Effector memory CD8-positive, alpha-beta T cell (primary cell): ENCODE measurements around the gene CGNL1.

ENCODE experiments used
- ATAC-seq: fragments of 150-1000 bp; cut with Tn5 transposase; replicated peaks from 2 replicates; pipeline ENCODE4 v1.10.0; 2021; ENCODE audit warnings: mild to moderate bottlenecking, moderate library complexity
- DNase-seq, 3 experiments: peaks; one replicate each; pipeline ENCODE4 v3.0.0; 2021
- H3K27ac Mint-ChIP-seq, 2 donors: one replicate each; pipeline ENCODE4 v1.8.0; 2022; ENCODE audit warnings: mild to moderate bottlenecking in 2 of 2, mixed read lengths in 2 of 2, moderate library complexity in 2 of 2
- H3K27me3 Mint-ChIP-seq, 2 donors: one replicate each; pipeline ENCODE4 v1.8.0; 2022; ENCODE audit warnings: mixed read lengths in 2 of 2
- H3K36me3 Mint-ChIP-seq: one replicate; pipeline ENCODE4 v1.8.0; 2022; ENCODE audit warnings: mild to moderate bottlenecking, moderate library complexity, mixed read lengths; ENCODE audit not compliant: insufficient read depth
- H3K4me1 Mint-ChIP-seq, 2 donors: one replicate each; pipeline ENCODE4 v1.8.0; 2022; ENCODE audit warnings: low read depth in 2 of 2, mixed read lengths in 2 of 2
- H3K4me3 Mint-ChIP-seq, 2 donors: one replicate each; pipeline ENCODE4 v1.8.0; 2022; ENCODE audit warnings: mild to moderate bottlenecking in 2 of 2, mixed read lengths in 2 of 2, moderate library complexity in 2 of 2
- H3K9me3 Mint-ChIP-seq, 2 donors: one replicate each; pipeline ENCODE4 v1.8.0; 2022; ENCODE audit warnings: mixed read lengths in 2 of 2

The CGNL1 gene

DNA sequence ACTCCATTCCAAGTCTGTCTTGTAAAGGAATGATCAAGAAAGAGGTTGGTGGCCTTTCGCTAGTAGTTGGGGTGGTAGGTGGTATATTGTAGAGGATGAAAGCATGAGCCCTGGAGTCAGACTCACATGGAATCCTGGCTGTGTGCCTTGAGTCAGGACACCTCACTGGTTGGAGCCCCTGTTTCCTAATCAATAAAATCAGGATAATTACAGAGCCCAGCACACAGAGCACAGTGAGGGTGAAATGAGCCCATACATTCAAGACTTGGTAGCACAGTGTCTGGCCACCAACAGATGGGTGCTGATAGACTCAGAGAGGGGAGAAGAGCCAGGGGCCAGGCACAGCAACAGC, 120.3 kb downstream of the CGNL1 start:
- Mint-ChIP-seq H3K27me3 (peaks cover 22 to 57% of the 10 kb centered on the region in 2 donors), H3K4me3 (no peak overlapping the region), H3K27ac (no peak overlapping the region), H3K36me3 (no peaks in the 10 kb centered on the region), H3K4me1 (no peaks in the 10 kb centered on the region), H3K9me3 (no peaks in the 10 kb centered on the region)
- ATAC-seq = no peak
- no peak for DNase-seq

DNA sequence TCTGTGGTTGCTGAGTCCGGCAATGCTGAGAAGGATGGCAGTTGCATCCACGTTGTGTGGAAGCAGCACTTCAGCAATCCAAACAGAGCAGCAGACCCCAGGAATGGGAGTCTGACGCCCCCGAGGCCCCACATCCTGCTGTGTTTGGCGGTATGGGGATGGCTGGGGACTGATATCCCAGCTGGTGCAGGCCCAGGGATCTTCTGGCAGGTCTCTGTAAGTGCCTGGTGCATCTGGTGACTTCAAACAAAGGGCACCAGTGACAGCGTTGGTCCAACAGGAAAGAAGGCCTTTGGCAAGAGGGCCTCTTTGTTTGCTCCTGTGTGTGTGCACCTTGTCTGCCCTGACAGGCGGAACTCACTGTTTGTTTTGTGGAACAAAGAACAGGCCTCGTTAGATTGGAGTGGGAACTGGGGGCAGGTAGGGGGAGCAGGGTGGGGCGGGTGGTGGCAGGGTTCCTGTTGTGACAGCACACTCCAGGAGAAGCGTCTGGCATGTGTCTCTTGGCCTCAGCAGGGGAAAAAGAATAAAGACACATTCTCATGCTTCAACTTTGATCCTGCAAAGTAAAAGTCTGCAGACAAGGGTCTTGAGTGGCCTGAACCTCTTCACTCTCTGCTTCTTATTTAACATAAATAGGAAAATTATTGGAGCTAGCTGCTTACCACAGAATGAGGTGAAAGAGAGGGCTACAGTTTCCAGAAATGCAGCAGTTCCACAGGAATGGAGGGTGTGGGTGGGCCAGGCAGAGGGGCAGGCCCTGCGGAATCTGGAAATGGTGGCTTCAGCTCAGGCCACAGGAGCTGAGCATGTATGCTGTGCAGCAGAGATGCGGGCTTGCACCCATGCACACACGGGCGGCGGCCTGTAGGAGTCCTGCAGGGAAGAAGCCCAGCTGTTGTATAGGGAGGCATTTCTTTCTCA, 120.9 kb downstream of the CGNL1 start:
- peaks cover 26 to 58% of the 10 kb centered on the region in 2 donors for H3K27me3 Mint-ChIP-seq
- H3K4me3 Mint-ChIP-seq = no peak overlapping the region
- no peak for ATAC-seq
- DNase-seq = no peak
- H3K27ac Mint-ChIP-seq = no peak overlapping the region
- no peaks in the 10 kb centered on the region for H3K36me3 Mint-ChIP-seq
- no peaks in the 10 kb centered on the region for H3K9me3 Mint-ChIP-seq
- H3K4me1 Mint-ChIP-seq = no peaks in the 10 kb centered on the region

DNA sequence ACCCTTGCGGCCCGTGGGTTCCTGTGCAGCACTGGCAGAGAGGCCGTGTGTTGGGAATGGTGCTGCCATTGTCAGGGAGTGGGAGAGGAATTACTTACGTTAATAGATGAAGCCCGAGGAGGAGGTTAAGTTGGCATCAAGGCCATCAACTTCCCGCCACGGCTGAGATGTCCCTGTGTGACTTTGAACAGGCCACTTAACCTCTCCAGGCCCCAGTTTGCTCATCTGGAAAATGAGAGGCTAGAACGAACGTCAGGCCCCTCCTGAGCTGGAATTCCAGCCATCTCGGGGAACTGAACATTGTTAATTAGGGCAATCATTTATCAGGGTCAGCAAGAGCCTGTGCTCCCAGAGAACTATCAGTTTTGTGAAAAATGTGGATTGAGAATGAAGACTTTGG, 124.0 kb downstream of the CGNL1 start:
- Mint-ChIP-seq H3K27me3 (peaks cover 26 to 51% of the 10 kb centered on the region in 2 donors), H3K9me3 (no peaks in the 10 kb centered on the region), H3K4me1 (peaks cover 0 to 2% of the 10 kb centered on the region in 2 donors), H3K27ac (no peak overlapping the region), H3K4me3 (no peak overlapping the region), H3K36me3 (no peaks in the 10 kb centered on the region)
- no peak for DNase-seq
- no peak for ATAC-seq

DNA sequence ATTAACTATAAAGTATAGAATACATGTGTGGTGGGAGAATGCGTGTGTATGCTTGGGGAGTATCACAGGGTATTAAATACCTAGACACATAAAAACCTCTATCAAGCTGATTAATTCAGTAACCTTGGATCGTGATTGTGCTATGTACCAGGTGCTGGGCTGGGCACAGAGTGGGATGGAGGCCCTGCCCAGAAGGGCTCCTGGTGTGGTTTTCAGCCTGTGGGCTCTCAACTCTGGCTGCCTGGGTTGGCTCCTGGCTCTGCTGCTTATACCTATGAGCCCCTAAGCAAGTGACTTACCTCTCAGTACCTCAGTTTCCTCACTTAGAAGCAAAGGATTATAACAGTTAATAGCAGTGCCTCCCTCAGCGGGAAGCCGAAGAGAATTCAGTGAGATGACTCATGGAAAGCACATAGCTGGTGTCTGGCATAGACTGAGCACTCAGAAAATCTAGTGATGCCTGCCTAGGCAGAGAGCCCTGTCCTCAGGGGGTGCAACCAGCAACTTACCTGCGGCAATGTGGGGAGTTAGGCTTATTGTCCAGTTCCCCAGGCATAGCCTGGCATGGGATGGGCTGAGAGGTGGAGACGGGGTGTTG, 124.8 kb downstream of the CGNL1 start:
- peaks cover 26 to 50% of the 10 kb centered on the region in 2 donors for H3K27me3 Mint-ChIP-seq
- no peaks in the 10 kb centered on the region for H3K9me3 Mint-ChIP-seq
- no peaks in the 10 kb centered on the region for H3K36me3 Mint-ChIP-seq
- DNase-seq (no peak), ATAC-seq (no peak)
- H3K27ac Mint-ChIP-seq = peak overlapping the region in 1 of 2 donors; percentile 16
- H3K4me3 Mint-ChIP-seq = no peak overlapping the region
- peaks cover 0 to 2% of the 10 kb centered on the region in 2 donors for H3K4me1 Mint-ChIP-seq

DNA sequence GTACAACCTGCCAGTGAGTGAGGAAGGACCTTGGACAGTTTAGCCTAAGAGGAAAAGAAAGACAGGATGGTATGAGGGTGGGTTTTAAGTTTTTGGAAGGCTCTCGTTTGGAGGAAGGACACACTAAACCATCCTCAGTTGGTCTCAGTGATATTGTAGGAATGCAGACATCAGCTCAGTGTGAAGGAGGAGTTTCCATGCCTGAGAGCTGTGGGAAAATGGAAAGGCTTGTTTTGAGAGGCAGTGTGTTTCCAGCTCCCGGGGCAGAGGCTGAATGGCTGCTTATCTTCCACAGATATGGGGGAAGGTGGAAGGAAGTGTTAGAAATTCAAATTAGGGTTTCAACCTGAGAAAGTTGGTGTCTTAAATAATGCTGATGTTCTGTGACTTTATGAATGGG, 125.8 kb downstream of the CGNL1 start:
- Mint-ChIP-seq H3K9me3 (no peaks in the 10 kb centered on the region), H3K4me1 (peaks cover 0 to 2% of the 10 kb centered on the region in 2 donors), H3K4me3 (no peak overlapping the region), H3K36me3 (no peaks in the 10 kb centered on the region), H3K27ac (no peak overlapping the region), H3K27me3 (peaks cover 26 to 40% of the 10 kb centered on the region in 2 donors)
- DNase-seq (no peak), ATAC-seq (no peak)

DNA sequence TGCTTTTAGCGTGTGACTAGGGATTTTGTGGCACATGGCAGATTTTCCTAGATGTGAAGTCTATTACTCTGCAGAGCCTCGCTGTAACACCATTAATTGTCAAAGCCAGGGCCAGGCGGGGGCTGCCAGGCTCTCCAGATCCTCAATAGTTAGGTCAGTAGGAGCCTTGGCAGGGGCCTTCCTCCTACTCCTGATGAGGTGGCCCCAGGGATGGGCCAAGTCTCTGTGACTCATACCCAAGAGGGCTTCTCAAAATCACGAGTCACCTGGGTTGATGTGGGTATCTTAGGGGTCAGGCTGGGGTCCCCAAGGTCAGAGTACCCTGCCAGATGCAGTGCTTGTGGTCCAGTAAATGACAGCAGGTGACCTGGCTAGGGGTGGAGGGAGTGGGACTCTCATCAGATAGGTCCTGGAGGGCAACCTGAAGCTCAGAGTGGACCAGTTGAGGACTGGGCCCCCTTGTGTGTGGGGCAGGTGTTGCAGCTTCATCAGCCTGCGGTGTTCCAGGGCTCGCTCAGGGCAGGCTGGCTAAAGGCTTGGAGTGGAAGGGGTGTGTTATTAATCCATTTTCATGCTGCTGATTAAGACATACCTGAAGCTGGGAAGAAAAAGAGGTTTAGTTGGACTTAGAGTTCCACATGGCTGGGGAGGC, 126.9 kb downstream of the CGNL1 start:
- DNase-seq = no peak
- H3K27ac Mint-ChIP-seq = no peak overlapping the region
- H3K4me1 Mint-ChIP-seq = peaks cover 0 to 2% of the 10 kb centered on the region in 2 donors
- H3K4me3 Mint-ChIP-seq = no peak overlapping the region
- no peaks in the 10 kb centered on the region for H3K9me3 Mint-ChIP-seq
- no peak for ATAC-seq
- peaks cover 26 to 38% of the 10 kb centered on the region in 2 donors for H3K27me3 Mint-ChIP-seq
- H3K36me3 Mint-ChIP-seq = no peaks in the 10 kb centered on the region

DNA sequence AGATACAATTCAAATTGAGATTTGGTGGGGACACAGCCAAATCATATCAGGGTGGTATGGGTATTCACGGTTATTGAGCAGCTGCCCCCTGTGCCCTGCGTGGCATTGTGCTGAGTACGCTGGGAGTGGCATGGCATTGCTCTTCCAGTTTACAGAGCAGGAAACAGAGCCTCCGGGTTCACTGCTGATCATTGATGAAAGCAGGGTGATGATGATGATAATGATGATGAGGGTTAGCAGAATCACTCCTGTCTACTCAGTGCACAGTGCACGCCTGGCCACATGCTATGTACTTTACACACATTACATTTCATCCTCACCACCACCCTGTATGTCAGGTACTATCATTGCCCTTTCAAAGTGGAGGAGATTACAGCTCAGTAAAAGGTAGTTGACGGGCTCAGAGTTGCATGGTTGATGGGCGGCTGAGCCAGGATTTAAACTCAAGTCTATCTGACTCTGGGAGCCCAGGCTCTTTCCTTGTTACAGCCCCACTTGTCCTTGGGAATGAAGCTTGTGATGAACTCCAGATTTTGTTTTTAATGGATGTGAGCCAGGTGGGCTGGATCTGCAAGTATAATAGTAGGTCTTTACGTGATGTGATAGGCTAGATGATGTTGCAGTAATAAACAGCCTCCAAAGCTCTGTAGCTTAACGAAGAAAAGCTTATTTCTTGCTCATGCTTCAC, 127.8 kb downstream of the CGNL1 start:
- H3K27me3 Mint-ChIP-seq = peaks cover 26 to 37% of the 10 kb centered on the region in 2 donors
- no peak for DNase-seq
- H3K27ac Mint-ChIP-seq = no peak overlapping the region
- H3K4me1 Mint-ChIP-seq = peaks cover 0 to 2% of the 10 kb centered on the region in 2 donors
- no peak overlapping the region for H3K4me3 Mint-ChIP-seq
- no peaks in the 10 kb centered on the region for H3K9me3 Mint-ChIP-seq
- H3K36me3 Mint-ChIP-seq = no peaks in the 10 kb centered on the region
- no peak for ATAC-seq

DNA sequence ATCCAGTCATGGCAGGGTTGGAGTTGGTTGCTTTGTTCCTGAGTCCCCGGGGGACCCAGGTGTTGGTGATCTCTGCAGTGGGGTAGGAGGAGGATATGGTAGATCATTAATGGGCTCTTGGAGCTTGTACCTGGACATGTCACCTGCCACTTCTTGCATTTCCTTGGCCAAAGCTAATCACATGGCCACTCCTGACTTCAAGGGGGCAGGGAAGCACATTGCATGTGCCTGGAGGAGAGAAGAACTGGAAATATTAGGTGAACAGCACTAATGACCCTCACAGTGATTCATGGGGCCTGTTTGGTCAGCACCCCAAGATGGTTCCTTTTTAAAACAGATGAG, 128.3 kb downstream of the CGNL1 start:
- Mint-ChIP-seq H3K4me1 (peaks cover 0 to 2% of the 10 kb centered on the region in 2 donors), H3K27me3 (peaks cover 31 to 37% of the 10 kb centered on the region in 2 donors), H3K4me3 (no peak overlapping the region), H3K27ac (no peak overlapping the region), H3K9me3 (no peaks in the 10 kb centered on the region), H3K36me3 (no peaks in the 10 kb centered on the region)
- ATAC-seq (no peak), DNase-seq (no peak)

DNA sequence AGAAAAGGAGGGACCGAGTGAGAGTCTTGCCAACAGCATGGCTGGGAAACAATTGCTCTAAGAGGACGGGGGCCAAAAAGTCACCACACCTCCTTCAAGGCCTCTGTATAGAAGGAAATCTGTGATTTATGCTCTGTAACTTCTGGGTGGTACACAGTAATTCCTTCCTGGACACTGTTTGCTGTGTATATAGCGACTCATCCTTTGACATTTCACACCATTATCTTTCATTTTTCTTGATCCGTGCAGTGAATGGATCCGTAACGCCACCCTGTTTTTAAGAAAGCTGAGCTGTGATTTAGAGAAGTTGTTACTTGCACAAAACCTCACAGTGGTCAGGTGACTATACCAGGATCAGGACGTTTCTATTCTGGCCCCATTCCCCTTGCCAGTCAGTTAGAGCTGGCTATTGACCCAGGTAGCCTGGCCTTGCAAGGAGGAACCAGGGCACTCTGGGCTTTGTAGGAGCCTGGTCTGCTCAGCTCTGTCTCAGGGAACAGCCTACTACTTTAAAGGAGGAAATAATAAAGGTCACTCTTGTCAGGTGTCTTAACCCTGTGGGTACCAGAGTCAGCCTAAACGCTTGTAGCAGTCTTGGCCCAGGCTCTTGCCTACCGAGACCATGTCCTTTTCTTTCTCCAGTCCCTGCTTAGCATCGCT, 128.9 kb downstream of the CGNL1 start:
- no peaks in the 10 kb centered on the region for H3K9me3 Mint-ChIP-seq
- H3K4me1 Mint-ChIP-seq = peaks cover 0 to 2% of the 10 kb centered on the region in 2 donors
- ATAC-seq = no peak
- H3K4me3 Mint-ChIP-seq = no peak overlapping the region
- DNase-seq = no peak
- H3K27ac Mint-ChIP-seq = no peak overlapping the region
- H3K27me3 Mint-ChIP-seq = peaks cover 36 to 37% of the 10 kb centered on the region in 2 donors
- no peaks in the 10 kb centered on the region for H3K36me3 Mint-ChIP-seq

DNA sequence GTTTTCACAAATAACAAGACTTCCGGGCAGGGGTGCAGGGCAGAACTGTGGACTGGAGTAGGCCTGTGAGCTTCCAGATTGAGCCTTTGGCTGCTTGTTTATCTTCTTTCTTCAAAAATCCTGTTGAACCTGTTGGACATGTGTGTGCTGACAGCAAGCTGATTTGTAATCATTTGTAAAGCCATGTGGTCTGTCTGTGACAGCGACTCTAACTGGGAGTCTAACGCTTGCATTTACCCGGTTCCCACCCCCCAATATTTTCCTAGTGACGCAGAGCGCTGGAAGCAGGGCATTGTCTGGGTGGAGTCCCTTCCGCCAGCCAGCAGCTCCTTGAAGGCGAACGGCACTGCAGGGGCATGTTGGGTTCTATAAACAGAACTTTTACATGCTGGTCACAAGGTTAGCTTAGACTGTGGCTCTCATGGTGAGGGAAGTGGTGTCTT, 129.7 kb downstream of the CGNL1 start:
- Mint-ChIP-seq H3K4me3 (no peak overlapping the region), H3K36me3 (no peaks in the 10 kb centered on the region), H3K9me3 (no peaks in the 10 kb centered on the region), H3K4me1 (peaks cover 0 to 2% of the 10 kb centered on the region in 2 donors), H3K27ac (no peak overlapping the region), H3K27me3 (peaks cover 28 to 30% of the 10 kb centered on the region in 2 donors)
- no peak for DNase-seq
- no peak for ATAC-seq

DNA sequence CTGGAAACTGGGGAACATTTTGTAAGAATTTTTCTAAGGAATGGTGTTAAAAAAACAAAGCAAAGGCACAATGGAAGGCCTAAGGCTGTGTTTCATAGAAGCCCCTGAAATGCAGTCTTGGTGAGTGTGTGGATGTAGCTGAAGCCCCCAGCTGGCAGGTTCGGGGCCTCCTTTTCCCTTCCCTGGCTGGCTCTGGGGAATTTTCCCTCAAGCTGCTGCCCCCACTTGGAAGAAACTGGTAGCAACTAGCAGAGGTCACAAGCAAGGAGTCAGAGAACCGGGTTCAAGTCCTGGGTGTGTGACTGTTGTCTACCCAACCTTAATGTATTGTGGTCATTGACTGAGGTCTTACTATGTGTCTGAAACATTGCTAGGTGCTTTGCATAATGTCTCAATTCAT, 130.1 kb downstream of the CGNL1 start:
- DNase-seq (no peak), ATAC-seq (no peak)
- Mint-ChIP-seq H3K4me1 (peaks cover 0 to 2% of the 10 kb centered on the region in 2 donors), H3K27ac (no peak overlapping the region), H3K27me3 (peaks cover 24 to 26% of the 10 kb centered on the region in 2 donors), H3K4me3 (no peak overlapping the region), H3K9me3 (no peaks in the 10 kb centered on the region), H3K36me3 (no peaks in the 10 kb centered on the region)

DNA sequence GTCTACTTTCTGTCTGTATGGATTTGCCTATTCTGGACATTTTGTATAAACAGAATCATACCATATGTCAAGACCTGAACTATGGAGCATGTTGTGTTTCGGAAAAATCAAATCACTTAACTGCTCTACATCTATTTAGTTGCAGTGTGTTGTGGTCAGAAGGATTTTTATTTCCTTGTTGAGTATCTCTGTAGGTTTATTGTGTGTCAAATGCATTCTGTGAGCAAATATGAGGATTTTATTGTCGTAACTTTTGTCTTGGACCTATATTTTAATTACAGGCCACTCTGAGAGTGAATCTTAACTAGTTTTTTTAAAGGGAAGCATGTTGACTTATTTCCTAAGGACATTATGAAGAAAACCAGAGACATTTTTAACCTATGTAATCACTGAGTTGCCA, 130.8 kb downstream of the CGNL1 start:
- Mint-ChIP-seq H3K4me1 (peaks cover 0 to 2% of the 10 kb centered on the region in 2 donors), H3K27ac (no peak overlapping the region), H3K36me3 (no peaks in the 10 kb centered on the region), H3K27me3 (peaks cover 18 to 19% of the 10 kb centered on the region in 2 donors), H3K9me3 (no peaks in the 10 kb centered on the region), H3K4me3 (no peak overlapping the region)
- DNase-seq (no peak), ATAC-seq (no peak)

DNA sequence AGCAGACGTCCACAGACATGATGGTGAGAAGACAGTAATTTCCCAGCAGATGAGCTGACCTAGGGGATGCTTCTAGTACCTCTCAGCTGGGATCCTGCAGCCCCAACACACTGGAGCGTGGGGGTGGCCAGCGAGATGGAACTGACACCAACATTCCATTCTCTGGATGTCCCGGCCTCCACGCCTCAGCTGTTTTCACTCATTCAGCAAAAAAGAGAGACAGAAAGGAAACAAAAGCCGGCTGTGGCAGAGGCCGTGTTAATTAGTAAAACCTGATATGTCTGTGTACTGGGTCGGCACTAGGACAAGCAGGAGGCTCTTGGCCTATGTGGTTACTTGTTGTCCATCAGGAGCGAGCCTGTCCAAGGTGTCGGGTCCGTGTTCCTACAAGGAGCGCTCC, 132.8 kb downstream of the CGNL1 start:
- Mint-ChIP-seq H3K9me3 (no peaks in the 10 kb centered on the region), H3K27me3 (peaks cover 23 to 24% of the 10 kb centered on the region in 2 donors)
- ATAC-seq = no peak

More for the DNA sequence above, 132.8 kb downstream of the CGNL1 start:
- Mint-ChIP-seq H3K36me3 (no peaks in the 10 kb centered on the region), H3K27ac (no peak overlapping the region), H3K4me3 (no peak overlapping the region), H3K4me1 (peaks cover 0 to 2% of the 10 kb centered on the region in 2 donors)
- DNase-seq = no peak
